Measurements from ENCODE around the gene ASTN2.

- no peak for TF ChIP-seq CTCF (IDR thresholded peaks at IDR 0.05)
- TF ChIP-seq POLR2A (IDR thresholded peaks at IDR 0.05): no peak
Observed at GRCh38 chr9:116476935-116477381, 937.9 kb downstream of the ASTN2 start.

Data from Peyer's patch (tissue), 4 donors.